ENCODE results near the gene PTPRK. TPM values are rescaled to one million over a fixed set of nuclear protein-coding genes. Genes with fewer than 3 reads are reported as not detected.

PTPRK gene
- total and polyA plus RNA-seq, 2 experiments from 2014 or later, result 26.9 to 56.4 TPM

- Histone ChIP-seq H3K27me3 (ENCODE audit: insufficient read depth) (no peaks in the 10 kb centered on the region), H2AFZ (no peak overlapping the region), H3K36me3 (ENCODE audit: insufficient read depth) (no peaks in the 10 kb centered on the region), H3F3A (replicated peaks; ENCODE audit: low read depth) (no peaks in the 10 kb centered on the region), H3K4me3 (no peak overlapping the region), H3K9me2 (ENCODE audit: insufficient read depth) (no peaks in the 10 kb centered on the region), H3K4me2 (no peak overlapping the region), H3K79me2 (replicated peaks; ENCODE audit: insufficient read depth) (peaks cover 91% of the 10 kb centered on the region), H3K4me1 (ENCODE audit: insufficient read depth) (peaks cover 24% of the 10 kb centered on the region), H4K20me1 (replicated peaks; ENCODE audit: insufficient read depth) (no peaks in the 10 kb centered on the region), H3K27ac (ENCODE audit: low read depth) (no peak overlapping the region)
- Mint-ChIP-seq H3K4me3 (no peak overlapping the region), H3K9me3 (no peaks in the 10 kb centered on the region), H3K27me3 (ENCODE audit: insufficient read depth, low read depth, poor library complexity) (no peaks in the 10 kb centered on the region), H3K36me3 (ENCODE audit: low read depth) (no peaks in the 10 kb centered on the region), H3K4me1 (peaks cover 36% of the 10 kb centered on the region), H3K27ac (no peak overlapping the region)
- TF ChIP-seq ZNF462 (CRISPR knock-in tag; IDR thresholded peaks at IDR 0.05) (no peak), POLR2AphosphoS5 (IDR thresholded peaks at IDR 0.05; ENCODE audit: low read depth) (no peak)
- TF ChIP-seq, protein P1, sequence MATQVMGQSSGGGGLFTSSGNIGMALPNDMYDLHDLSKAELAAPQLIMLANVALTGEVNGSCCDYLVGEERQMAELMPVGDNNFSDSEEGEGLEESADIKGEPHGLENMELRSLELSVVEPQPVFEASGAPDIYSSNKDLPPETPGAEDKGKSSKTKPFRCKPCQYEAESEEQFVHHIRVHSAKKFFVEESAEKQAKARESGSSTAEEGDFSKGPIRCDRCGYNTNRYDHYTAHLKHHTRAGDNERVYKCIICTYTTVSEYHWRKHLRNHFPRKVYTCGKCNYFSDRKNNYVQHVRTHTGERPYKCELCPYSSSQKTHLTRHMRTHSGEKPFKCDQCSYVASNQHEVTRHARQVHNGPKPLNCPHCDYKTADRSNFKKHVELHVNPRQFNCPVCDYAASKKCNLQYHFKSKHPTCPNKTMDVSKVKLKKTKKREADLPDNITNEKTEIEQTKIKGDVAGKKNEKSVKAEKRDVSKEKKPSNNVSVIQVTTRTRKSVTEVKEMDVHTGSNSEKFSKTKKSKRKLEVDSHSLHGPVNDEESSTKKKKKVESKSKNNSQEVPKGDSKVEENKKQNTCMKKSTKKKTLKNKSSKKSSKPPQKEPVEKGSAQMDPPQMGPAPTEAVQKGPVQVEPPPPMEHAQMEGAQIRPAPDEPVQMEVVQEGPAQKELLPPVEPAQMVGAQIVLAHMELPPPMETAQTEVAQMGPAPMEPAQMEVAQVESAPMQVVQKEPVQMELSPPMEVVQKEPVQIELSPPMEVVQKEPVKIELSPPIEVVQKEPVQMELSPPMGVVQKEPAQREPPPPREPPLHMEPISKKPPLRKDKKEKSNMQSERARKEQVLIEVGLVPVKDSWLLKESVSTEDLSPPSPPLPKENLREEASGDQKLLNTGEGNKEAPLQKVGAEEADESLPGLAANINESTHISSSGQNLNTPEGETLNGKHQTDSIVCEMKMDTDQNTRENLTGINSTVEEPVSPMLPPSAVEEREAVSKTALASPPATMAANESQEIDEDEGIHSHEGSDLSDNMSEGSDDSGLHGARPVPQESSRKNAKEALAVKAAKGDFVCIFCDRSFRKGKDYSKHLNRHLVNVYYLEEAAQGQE (IDR thresholded peaks at IDR 0.05; ENCODE audit: unreplicated experiment), result no peak
- no peak for DNase-seq (ENCODE audit: low spot score)
- ATAC-seq, result no peak
These were observed 41.2 kb downstream of the PTPRK start for GRCh38 chr6:128479048-128479666.
